GM12892 (cell line): Measurements from ENCODE around the gene SRC.

Experiments used
- POLR2AphosphoS5 ChIP-seq: IDR thresholded peaks from 2 replicates; pipeline ENCODE4 v1.6.1; 2011; ENCODE audit warnings: low read depth, low read length, control low read depth
- TAF1 ChIP-seq: IDR thresholded peaks from 2 replicates; pipeline ENCODE4 v1.6.1; 2011; ENCODE audit warnings: low read depth, mild to moderate bottlenecking, control low read depth, low read length, borderline replicate concordance

DNA sequence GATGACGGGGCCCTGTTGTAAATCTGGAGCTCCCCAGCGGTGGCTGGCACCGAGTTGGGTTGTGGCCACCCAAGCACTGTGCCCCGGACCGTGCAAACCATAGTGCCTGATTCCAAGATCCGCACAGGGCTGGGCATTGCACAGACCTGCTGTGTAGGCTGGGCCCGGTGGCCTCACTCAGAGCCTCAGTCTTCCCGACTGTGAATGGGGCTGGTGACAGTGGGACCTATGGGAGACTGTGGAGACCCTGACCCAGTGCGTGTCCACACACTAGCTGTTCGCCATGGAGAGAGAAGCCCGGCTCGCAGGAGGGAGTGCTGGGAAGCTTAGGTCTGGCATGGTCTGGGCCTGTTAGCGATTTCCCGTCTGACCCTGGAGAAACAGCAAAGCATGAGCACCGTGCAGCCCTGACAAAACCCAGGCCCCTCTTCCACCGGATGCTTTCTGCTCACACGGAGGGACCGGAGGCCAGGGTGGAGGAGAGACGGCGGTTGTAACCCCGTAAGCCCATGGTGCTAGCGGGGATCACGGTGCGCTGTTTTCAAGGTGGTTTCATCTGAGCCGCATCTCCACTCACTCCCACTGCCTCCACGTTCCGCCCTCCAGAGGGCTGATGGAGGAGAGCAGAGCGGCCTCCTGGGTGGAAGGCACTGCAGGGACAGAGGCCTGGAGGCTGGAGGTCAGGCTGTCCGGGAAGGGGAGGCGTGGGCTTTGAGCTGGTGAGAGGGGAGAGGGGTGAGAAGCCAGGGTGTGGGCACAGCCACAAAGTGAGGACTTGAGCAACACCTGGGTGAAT lies 52.2 kb downstream of the SRC start:
- TF ChIP-seq POLR2AphosphoS5 = no peak
- no peak for TF ChIP-seq TAF1
